ENCODE measurements around the gene TMPRSS9.

DNA sequence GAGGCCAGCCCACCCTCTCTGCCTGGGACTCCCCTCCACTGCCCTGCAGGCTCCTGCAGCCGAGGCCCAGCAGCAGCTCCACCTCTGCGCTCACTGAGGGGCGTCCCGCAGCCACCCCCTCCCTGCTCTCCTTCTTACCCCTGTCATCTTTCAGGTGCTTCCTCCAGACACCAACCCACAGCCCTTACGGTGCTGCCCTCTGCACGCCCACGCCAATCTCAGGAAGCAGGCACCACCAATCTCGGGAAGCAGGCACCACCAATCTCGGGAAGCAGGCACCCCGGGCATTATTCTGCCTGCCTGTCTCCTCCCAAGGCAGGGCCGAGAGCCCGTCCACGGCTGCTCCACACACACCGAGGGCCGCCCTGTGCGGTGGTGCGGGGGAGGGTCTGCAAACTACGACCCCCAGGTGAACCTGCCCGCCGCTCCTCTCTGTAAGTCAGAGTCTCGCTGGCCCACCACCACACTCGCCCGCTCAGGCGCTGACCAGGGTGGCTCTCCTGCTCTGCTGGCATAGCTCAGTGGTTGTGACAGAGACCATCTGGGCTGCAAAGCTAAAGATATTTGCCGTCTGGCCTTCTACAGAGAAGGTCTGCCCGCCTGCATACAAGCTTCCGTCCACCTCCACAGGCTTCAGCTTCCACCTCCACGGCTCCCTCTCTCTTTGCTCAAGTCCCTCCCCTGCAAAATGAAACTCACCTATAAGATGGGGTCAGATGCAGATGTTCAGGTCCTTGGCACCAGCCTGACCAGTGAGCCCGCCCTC is 34.6 kb upstream of the TMPRSS9 start:
- no peak for TF ChIP-seq EZH2 (IDR thresholded peaks at IDR 0.05; ENCODE audit: low read length, unreplicated experiment)
- TF ChIP-seq, protein P1, sequence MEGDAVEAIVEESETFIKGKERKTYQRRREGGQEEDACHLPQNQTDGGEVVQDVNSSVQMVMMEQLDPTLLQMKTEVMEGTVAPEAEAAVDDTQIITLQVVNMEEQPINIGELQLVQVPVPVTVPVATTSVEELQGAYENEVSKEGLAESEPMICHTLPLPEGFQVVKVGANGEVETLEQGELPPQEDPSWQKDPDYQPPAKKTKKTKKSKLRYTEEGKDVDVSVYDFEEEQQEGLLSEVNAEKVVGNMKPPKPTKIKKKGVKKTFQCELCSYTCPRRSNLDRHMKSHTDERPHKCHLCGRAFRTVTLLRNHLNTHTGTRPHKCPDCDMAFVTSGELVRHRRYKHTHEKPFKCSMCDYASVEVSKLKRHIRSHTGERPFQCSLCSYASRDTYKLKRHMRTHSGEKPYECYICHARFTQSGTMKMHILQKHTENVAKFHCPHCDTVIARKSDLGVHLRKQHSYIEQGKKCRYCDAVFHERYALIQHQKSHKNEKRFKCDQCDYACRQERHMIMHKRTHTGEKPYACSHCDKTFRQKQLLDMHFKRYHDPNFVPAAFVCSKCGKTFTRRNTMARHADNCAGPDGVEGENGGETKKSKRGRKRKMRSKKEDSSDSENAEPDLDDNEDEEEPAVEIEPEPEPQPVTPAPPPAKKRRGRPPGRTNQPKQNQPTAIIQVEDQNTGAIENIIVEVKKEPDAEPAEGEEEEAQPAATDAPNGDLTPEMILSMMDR (conservative IDR thresholded peaks at IDR 0.05; ENCODE audit: low read depth, low read length): no peak

All from PC-3 (cell line).